ENCODE data around the gene ARFGAP2.

GRCh38 chr11:47202576-47202975 is 25.9 kb upstream of the ARFGAP2 start:
- TF ChIP-seq CTCF (IDR thresholded peaks at IDR 0.05), result no peak
- TF ChIP-seq POLR2AphosphoS5 (IDR thresholded peaks at IDR 0.05), result no peak

Measured in breast epithelium (tissue), 3 donors.